DND-41 (cell line): ENCODE measurements around the gene DEPDC1.
A peak's percentile ranks its signal among the peaks of the same experiment; 100 is the strongest.
"Not testable (repeated sequence)": the region's sequence is repeated elsewhere in the genome, so short reads cannot be mapped to it uniquely, and the experiment has no call there.

Experiments
- ATAC-seq: fragments of 200-7000 bp; cut with Tn5 transposase; 3 replicates; pipeline ENCODE4 v1.9.1; 2021; ENCODE audit warnings: low read depth; ENCODE audit not compliant: insufficient read depth
- DNase-seq: peaks from one replicate; pipeline ENCODE4 v3.0.0-alpha.2; 2020
- H2AFZ ChIP-seq: 2 replicates; pipeline ENCODE4 v1.6.0; 2012; ENCODE audit warnings: low read depth, low read length
- H3K27ac ChIP-seq: 2 replicates; pipeline ENCODE4 v1.5.1; 2012; ENCODE audit warnings: low read length, inconsistent platforms
- H3K27me3 ChIP-seq: fragments of 200-600 bp; sonication (generic); 2 replicates; pipeline ENCODE4 v1.6.0; 2012; ENCODE audit warnings: low read length, mild to moderate bottlenecking, inconsistent platforms; ENCODE audit not compliant: insufficient read depth, poor library complexity
- H3K36me3 ChIP-seq: 2 replicates; pipeline ENCODE4 v1.5.1; 2012; ENCODE audit warnings: low read length, inconsistent platforms; ENCODE audit not compliant: insufficient read depth
- H3K4me1 ChIP-seq: 2 replicates; pipeline ENCODE4 v1.5.1; 2012; ENCODE audit warnings: mild to moderate bottlenecking, low read length; ENCODE audit not compliant: insufficient read depth
- H3K4me2 ChIP-seq: 2 replicates; pipeline ENCODE4 v1.6.0; 2012; ENCODE audit warnings: mild to moderate bottlenecking, moderate library complexity, low read length, inconsistent platforms; ENCODE audit not compliant: insufficient read depth
- H3K4me3 ChIP-seq, 2 experiments: fragments of 200-600 bp in 1 of 2; shearing (Covaris generic) in 1 of 2; 2 replicates each; pipeline ENCODE4 v1.5.1; 2012 to 2016; ENCODE audit warnings: inconsistent platforms in 2 of 2, low read length in 2 of 2, mild to moderate bottlenecking in 2 of 2, low read depth in 1 of 2, moderate library complexity in 1 of 2
- H3K79me2 ChIP-seq: 2 replicates; pipeline ENCODE4 v1.6.0; 2012; ENCODE audit warnings: low read length, inconsistent platforms; ENCODE audit not compliant: insufficient read depth
- H3K9ac ChIP-seq: 2 replicates; pipeline ENCODE4 v1.6.0; 2012; ENCODE audit warnings: low read depth, mild to moderate bottlenecking, inconsistent platforms, low read length, moderate library complexity
- H3K9me3 ChIP-seq: 2 replicates; pipeline ENCODE4 v1.5.1; 2012; ENCODE audit warnings: low read length, moderate library complexity, mild to moderate bottlenecking, inconsistent platforms; ENCODE audit not compliant: insufficient read depth, severe bottlenecking
- H4K20me1 ChIP-seq: 2 replicates; pipeline ENCODE4 v1.6.0; 2012; ENCODE audit warnings: low read length; ENCODE audit not compliant: insufficient read depth
- CTCF ChIP-seq: IDR thresholded peaks from 2 replicates; pipeline ENCODE4 v1.5.1; 2012; ENCODE audit warnings: borderline replicate concordance, low read length, moderate library complexity, mild to moderate bottlenecking; ENCODE audit not compliant: poor library complexity, severe bottlenecking; ENCODE audit errors: extremely low read depth
- EZH2 ChIP-seq: IDR thresholded peaks from 3 replicates; pipeline ENCODE4 v1.6.1; 2012; ENCODE audit warnings: borderline replicate concordance, low read depth, mild to moderate bottlenecking, moderate library complexity, low read length, inconsistent platforms; ENCODE audit not compliant: severe bottlenecking

DEPDC1 gene

DNA sequence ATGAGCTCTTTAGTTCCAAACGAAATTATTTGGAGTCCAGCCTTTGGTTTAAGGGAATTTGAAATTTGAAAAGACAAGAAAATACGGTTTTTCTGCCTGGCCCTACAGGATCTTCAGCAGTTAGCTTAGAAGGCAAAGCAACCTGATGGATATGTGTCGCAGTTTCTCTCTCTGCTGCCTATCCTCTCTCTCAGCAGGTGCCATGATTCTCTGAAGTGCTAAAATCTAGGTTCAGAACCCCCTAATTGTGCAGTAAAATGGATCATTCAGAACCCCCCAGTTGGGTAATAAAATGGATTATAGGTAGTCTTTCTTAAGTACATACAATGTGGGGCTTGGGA, 446 bp upstream of the DEPDC1 start:
- Histone ChIP-seq H3K4me3 (peak overlapping the region; percentile 62 to 84; a peak in 3 of 4 replicates), H3K27ac (peak overlapping the region; percentile 90), H3K9me3 (no peaks in the 10 kb centered on the region), H4K20me1 (no peaks in the 10 kb centered on the region), H3K9ac (peak overlapping the region; percentile 82), H3K36me3 (peaks cover 17% of the 10 kb centered on the region), H3K4me2 (peak overlapping the region; percentile 90), H3K79me2 (peaks cover 39% of the 10 kb centered on the region), H2AFZ (peak overlapping the region; percentile 94), H3K27me3 (no peaks in the 10 kb centered on the region), H3K4me1 (peaks cover 51% of the 10 kb centered on the region)
- peak; percentile 30 for ATAC-seq
- TF ChIP-seq CTCF (no peak), EZH2 (no peak)
- DNase-seq: no peak

DNA sequence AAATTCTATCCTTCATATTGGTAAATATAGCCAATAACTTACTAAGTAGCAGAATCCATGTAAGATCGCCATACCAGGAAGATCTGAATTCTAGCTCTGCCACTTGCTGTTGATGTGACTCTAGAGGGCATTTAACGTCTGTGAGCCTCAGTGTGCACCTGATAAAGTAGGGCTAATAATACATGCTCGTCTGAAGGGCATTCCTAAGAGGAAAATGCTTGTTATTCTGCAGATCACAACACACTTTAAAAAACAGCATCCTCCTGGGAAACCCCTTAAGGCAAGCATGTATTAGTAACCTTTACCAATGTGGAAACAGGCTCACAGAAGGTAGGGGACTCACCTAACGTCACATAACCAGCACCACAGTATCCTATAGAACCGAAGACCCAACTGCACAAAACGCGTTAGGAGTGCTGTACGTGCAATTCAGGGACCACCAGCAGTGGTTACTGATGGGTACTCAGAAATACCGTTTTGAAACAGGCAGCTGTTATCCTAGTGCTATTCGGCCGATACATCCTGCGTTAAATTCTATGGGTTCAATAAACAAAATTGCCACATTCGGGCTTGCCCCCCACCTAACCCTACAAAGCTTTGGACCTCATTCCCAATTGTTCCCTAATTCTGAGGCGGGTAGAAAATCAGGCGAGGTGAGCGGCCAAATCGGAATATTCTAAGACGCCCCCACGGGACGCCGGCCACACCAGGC, 758 bp downstream of the DEPDC1 start:
- Histone ChIP-seq H3K4me3 (peak overlapping the region; percentile 62 to 84), H2AFZ (peak overlapping the region; percentile 94), H3K9ac (peak overlapping the region; percentile 82), H3K36me3 (peaks cover 26% of the 10 kb centered on the region), H3K27ac (peak overlapping the region; percentile 90), H3K4me1 (peaks cover 52% of the 10 kb centered on the region), H3K79me2 (peaks cover 43% of the 10 kb centered on the region), H4K20me1 (no peaks in the 10 kb centered on the region), H3K27me3 (no peaks in the 10 kb centered on the region), H3K4me2 (peak overlapping the region; percentile 90), H3K9me3 (no peaks in the 10 kb centered on the region)
- ATAC-seq: peak; percentile 13
- no peak for TF ChIP-seq EZH2
- TF ChIP-seq CTCF: peak; percentile 4
- DNase-seq: peak; percentile 5

GRCh38 chr1:68495532-68495931, 1.4 kb downstream of the DEPDC1 start:
- Histone ChIP-seq H3K36me3 (peaks cover 32% of the 10 kb centered on the region), H3K9me3 (no peaks in the 10 kb centered on the region), H3K4me3 (peak overlapping the region; percentile 62 to 84; a peak in 3 of 4 replicates), H3K79me2 (peaks cover 49% of the 10 kb centered on the region), H4K20me1 (no peaks in the 10 kb centered on the region), H3K27ac (peak overlapping the region; percentile 90), H3K4me1 (peaks cover 52% of the 10 kb centered on the region), H3K9ac (peak overlapping the region; percentile 82), H3K27me3 (no peaks in the 10 kb centered on the region), H3K4me2 (peak overlapping the region; percentile 90), H2AFZ (peak overlapping the region; percentile 94)
- no peak for ATAC-seq
- TF ChIP-seq CTCF (no peak), EZH2 (no peak)
- DNase-seq: no peak

DNA sequence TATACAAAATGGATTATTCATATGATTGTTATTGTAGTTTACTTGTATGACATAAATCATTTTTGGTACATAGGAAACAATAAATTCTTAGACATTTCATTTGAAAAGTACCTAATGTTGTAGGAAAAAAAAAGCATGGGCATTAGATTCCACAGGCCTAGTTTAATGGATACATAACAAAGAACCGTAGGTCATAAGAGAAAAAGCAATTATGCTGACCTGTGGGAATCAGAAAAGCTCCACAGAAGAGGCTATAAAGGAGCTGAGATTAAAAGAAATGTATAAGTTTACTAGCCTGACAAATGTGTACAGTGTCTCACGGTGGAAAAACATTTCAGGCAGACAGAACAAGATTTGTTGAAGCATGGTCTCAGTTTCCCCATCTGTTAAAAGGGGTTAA, 3.7 kb downstream of the DEPDC1 start:
- no peaks in the 10 kb centered on the region for H3K9me3 ChIP-seq
- H3K4me3 ChIP-seq: no peak overlapping the region
- H4K20me1 ChIP-seq: no peaks in the 10 kb centered on the region
- no peak for TF ChIP-seq EZH2
- no peak for TF ChIP-seq CTCF
- H3K4me2 ChIP-seq: peak overlapping the region; percentile 48
- H2AFZ ChIP-seq: no peak overlapping the region
- H3K36me3 ChIP-seq: peaks cover 51% of the 10 kb centered on the region
- ATAC-seq: no peak
- peaks cover 52% of the 10 kb centered on the region for H3K4me1 ChIP-seq
- no peaks in the 10 kb centered on the region for H3K27me3 ChIP-seq
- no peak for DNase-seq
- H3K9ac ChIP-seq: no peak overlapping the region
- H3K79me2 ChIP-seq: peaks cover 52% of the 10 kb centered on the region
- no peak overlapping the region for H3K27ac ChIP-seq

DNA sequence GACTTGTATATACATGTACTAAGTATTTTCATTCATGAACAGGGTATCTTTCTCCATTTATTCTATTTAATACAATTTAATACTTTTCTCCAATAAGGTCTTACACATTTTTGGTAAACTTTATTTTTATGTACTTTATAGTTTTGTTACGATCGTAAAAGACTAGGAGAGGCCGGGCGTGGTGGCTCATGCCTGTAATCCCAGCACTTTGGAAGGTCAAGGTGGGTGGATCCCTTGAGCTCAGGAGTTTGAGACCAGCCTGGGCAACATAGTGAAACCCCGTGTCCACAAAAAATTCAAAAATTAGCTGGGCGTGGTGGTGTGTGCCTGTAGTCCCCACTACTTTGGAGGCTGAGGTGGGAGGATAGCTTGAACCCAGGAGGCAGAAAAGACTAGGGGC, 4.6 kb downstream of the DEPDC1 start:
- Histone ChIP-seq H3K4me1 (peaks cover 44% of the 10 kb centered on the region), H3K79me2 (peaks cover 52% of the 10 kb centered on the region), H3K36me3 (peaks cover 61% of the 10 kb centered on the region), H3K4me2 (peak overlapping the region; percentile 48)
- H3K9ac ChIP-seq, H3K4me3 ChIP-seq, H3K27ac ChIP-seq, DNase-seq, ATAC-seq, H4K20me1 ChIP-seq, H3K9me3 ChIP-seq, H2AFZ ChIP-seq, H3K27me3 ChIP-seq: not testable (repeated sequence)
